ENCODE results near the gene MAST2. TPM values are rescaled to one million over a fixed set of nuclear protein-coding genes. Genes with fewer than 3 reads are reported as not detected.

MAST2 gene
- total and polyA plus RNA-seq, 11 donors: 56.8 to 123 (median 79.7) TPM

DNA sequence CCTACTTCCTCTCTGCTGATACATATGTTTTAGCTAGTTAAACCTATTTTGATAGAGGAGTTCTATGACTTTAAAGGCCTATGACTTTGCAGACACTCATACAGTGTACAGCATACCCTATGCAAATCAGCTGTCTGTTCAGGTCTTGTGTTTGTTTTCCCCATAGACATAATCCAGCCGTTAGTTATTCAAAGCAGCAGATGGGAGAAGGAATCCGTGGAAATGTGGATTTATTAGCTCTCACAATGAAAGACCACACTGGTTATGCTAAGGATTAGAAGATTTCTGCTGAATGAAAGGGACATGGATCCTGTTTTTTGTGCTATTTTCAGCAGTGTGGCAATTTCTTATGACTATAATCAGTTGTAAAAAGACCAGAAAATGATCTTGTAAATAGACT is 59.8 kb downstream of the MAST2 start:
- peak in 1 of 4 donors; percentile 45 for ATAC-seq
- Histone ChIP-seq H3K36me3 (no peaks in the 10 kb centered on the region), H3K9me3 (no peaks in the 10 kb centered on the region), H3K27me3 (no peaks in the 10 kb centered on the region), H3K4me1 (peaks cover 0 to 33% (median 9%) of the 10 kb centered on the region in 12 donors), H3K27ac (no peak overlapping the region), H3K4me3 (no peak overlapping the region)
- DNase-seq: no peak
- intact Hi-C loops (cut with DNase I): no loop called here
- TF ChIP-seq, protein P1, sequence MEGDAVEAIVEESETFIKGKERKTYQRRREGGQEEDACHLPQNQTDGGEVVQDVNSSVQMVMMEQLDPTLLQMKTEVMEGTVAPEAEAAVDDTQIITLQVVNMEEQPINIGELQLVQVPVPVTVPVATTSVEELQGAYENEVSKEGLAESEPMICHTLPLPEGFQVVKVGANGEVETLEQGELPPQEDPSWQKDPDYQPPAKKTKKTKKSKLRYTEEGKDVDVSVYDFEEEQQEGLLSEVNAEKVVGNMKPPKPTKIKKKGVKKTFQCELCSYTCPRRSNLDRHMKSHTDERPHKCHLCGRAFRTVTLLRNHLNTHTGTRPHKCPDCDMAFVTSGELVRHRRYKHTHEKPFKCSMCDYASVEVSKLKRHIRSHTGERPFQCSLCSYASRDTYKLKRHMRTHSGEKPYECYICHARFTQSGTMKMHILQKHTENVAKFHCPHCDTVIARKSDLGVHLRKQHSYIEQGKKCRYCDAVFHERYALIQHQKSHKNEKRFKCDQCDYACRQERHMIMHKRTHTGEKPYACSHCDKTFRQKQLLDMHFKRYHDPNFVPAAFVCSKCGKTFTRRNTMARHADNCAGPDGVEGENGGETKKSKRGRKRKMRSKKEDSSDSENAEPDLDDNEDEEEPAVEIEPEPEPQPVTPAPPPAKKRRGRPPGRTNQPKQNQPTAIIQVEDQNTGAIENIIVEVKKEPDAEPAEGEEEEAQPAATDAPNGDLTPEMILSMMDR (IDR thresholded peaks at IDR 0.05): no peak
- no peak for TF ChIP-seq POLR2A (IDR thresholded peaks at IDR 0.05)
- 31 to 49% (median 43%) methylated on average over 2 of the region's 2 CpGs for WGBS, 4 donors

DNA sequence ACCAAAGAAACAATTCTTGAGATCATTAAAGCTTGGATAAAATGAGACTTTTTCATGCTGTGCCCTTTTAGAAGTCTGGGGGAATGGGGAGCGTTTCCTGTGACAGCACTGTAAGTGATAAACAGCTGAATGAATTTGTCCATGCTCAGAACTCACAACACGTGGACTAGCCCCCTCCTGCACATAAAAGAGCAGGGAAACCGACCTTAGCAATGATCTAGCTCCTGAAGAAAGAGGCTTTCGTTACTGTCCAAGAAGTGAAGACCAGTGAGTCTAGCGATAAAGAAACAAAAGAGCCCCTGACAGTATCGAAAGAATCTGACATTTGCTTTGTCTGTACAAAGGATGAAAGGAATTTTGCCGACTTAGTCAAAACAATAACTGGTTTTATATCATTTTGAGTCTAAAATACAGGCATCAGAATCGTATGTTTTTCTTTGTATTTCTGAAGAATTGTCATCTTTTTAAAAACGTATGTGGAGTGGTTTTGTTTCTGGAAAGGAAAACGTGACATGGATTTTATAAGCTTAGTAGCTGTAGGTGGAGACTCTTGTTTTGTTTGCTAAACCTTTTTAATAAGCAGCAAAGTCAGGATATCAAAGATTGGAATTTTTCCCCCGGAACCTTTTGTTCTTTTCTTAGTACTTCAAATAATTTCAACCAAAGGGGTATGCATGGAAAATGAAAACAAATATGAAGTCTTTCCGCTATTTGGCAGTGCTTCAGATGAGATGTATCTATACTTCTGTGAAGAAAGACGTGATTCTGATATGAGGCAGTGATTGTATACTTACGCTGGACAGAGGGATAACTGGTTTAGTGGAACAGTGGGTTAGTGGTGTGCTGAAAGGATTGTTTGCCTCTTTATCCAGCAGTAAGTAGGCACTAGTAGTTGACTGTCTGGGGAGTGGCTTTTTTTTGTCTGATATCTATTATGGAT is 61.0 kb downstream of the MAST2 start:
- ATAC-seq (peak in 1 of 4 donors; percentile 29), DNase-seq (no peak)
- Histone ChIP-seq H3K9me3 (no peaks in the 10 kb centered on the region), H3K4me3 (peak overlapping the region in 8 of 12 donors; percentile 14 to 50 (median 32)), H3K27me3 (no peaks in the 10 kb centered on the region), H3K27ac (no peak overlapping the region), H3K36me3 (no peaks in the 10 kb centered on the region), H3K4me1 (peaks cover 0 to 33% (median 9%) of the 10 kb centered on the region in 12 donors)
- TF ChIP-seq POLR2A (IDR thresholded peaks at IDR 0.05): no peak
- TF ChIP-seq, protein P1 (IDR thresholded peaks at IDR 0.05): no peak
- whole genome bisulfite sequencing, 4 donors: 39 to 51% (median 48%) methylated on average over 14 of the region's 14 CpGs
- intact Hi-C loops (cut with DNase I): no loop called here

- no peaks in the 10 kb centered on the region for H3K27me3 ChIP-seq
- no peaks in the 10 kb centered on the region for H3K36me3 ChIP-seq
- H3K4me1 ChIP-seq: peaks cover 0 to 30% (median 9%) of the 10 kb centered on the region in 12 donors
- H3K4me3 ChIP-seq: no peak overlapping the region
- no peak for TF ChIP-seq POLR2A (IDR thresholded peaks at IDR 0.05)
- TF ChIP-seq, protein P1 (IDR thresholded peaks at IDR 0.05): no peak
- no peaks in the 10 kb centered on the region for H3K9me3 ChIP-seq
- WGBS, 4 donors: 92 to 99% (median 97%) methylated on average over 2 of the region's 2 CpGs
- ATAC-seq: no peak
- no peak for DNase-seq
- no peak overlapping the region for H3K27ac ChIP-seq
- intact Hi-C loops (cut with DNase I): no loop called here
These were observed 64.4 kb downstream of the MAST2 start for GRCh38 chr1:45867697-45868348.

DNA sequence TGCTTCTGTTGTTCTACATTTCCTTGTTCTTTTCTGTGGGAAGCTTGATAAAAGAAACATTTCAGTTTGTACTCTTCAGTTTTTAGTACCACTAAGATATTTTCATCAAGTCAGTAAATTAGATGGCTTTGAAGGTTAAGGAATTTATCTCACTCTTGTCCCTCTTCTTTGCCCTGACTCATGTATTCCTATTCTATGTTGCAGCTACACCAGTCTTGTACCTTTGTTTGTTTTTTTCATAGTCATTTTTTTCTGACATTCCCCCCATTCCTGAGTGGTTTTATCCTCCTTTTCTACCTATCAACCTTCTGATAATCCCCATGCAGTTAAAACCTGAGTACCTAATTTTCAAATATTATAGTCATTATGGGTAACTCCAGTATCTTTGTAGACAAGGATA is 65.4 kb downstream of the MAST2 start:
- TF ChIP-seq, protein P1 (IDR thresholded peaks at IDR 0.05): no peak
- TF ChIP-seq POLR2A (IDR thresholded peaks at IDR 0.05): no peak
- no peaks in the 10 kb centered on the region for H3K27me3 ChIP-seq
- no peak overlapping the region for H3K4me3 ChIP-seq
- H3K27ac ChIP-seq: no peak overlapping the region
- H3K9me3 ChIP-seq: no peaks in the 10 kb centered on the region
- H3K36me3 ChIP-seq: no peaks in the 10 kb centered on the region
- intact Hi-C loops (cut with DNase I): no loop called here
- peaks cover 0 to 20% (median 2%) of the 10 kb centered on the region in 12 donors for H3K4me1 ChIP-seq
- ATAC-seq: no peak
- DNase-seq: no peak

Data from heart left ventricle (tissue), 16 donors.